GM12878 (cell line): ENCODE results near the gene RAG1. TPM values are rescaled to one million over a fixed set of nuclear protein-coding genes. Genes with fewer than 3 reads are reported as not detected.

Source experiments
- ATAC-seq: fragments of 200-7000 bp; cut with Tn5 transposase; 3 replicates; pipeline ENCODE4 v1.9.1; 2020; ENCODE audit warnings: mild to moderate bottlenecking, moderate library complexity
- BruUV-seq: library from RNA; stranded (reverse); fragments of 400-500 nt; replicated peaks from 2 replicates; lab custom pipeline; 2021; lab: Mats Ljungman, UMichigan
- CTCF ChIA-PET: fragments of 300-600 bp; sonication (Branson Sonifier 250); formaldehyde crosslinking; extraction: SDS; loops from one replicate; lab custom pipeline; 2021; ENCODE audit warnings: inconsistent platforms; lab: Yijun Ruan, JAX
- POLR2A ChIA-PET: fragments of 350-600 bp; formaldehyde crosslinking; extraction: SDS; loops from one replicate; lab custom pipeline; 2021; ENCODE audit warnings: inconsistent platforms; lab: Charles Lee
- RAD21 ChIA-PET: fragments of 300-600 bp; sonication (Branson Sonifier 250); formaldehyde crosslinking; loops from one replicate; lab custom pipeline; 2023; ENCODE audit warnings: antibody characterized with exemption; ENCODE audit not compliant: unreplicated experiment; lab: Charles Lee
- SMC1A ChIA-PET: fragments of 300-600 bp; sonication (Branson Sonifier 250); formaldehyde crosslinking; loops from one replicate; lab custom pipeline; 2023; ENCODE audit not compliant: unreplicated experiment, uncharacterized antibody; lab: Charles Lee
- DNase-seq: peaks from one replicate; pipeline ENCODE4 v3.0.0-alpha.2; 2011; ENCODE audit warnings: low read depth, low spot score
- FAIRE-seq: peaks from 3 replicates; lab custom pipeline; 2011; peaks lifted over from hg19 to GRCh38; lab: Jason Lieb, UNC
- H2AFZ ChIP-seq: 2 replicates; pipeline ENCODE4 v1.6.0; 2011; ENCODE audit warnings: low read depth, low read length, control low read depth; ENCODE audit not compliant: control insufficient read depth
- H3K27ac ChIP-seq: 2 replicates; pipeline ENCODE4 v1.5.1; 2011; ENCODE audit warnings: control low read depth; ENCODE audit not compliant: control insufficient read depth, insufficient read depth
- H3K27me3 ChIP-seq, 2 experiments: replicated peaks in 1 of 2; 2 replicates each; pipeline versions ENCODE4 v1.6.0 to v1.6.1; 2011; ENCODE audit warnings: low read length in 1 of 2; ENCODE audit not compliant: control insufficient read depth in 2 of 2, insufficient read depth in 2 of 2
- H3K36me3 ChIP-seq, 2 experiments: 2 replicates each; pipeline ENCODE4 v1.5.1; 2011; ENCODE audit warnings: low read length in 1 of 2; ENCODE audit not compliant: control insufficient read depth in 2 of 2, insufficient read depth in 2 of 2
- H3K4me1 ChIP-seq: 2 replicates; pipeline ENCODE4 v1.6.1; 2011; ENCODE audit warnings: mild to moderate bottlenecking, low read length, moderate library complexity, mixed read lengths; ENCODE audit not compliant: control insufficient read depth, insufficient read depth
- H3K4me2 ChIP-seq: 2 replicates; pipeline ENCODE4 v1.6.0; 2011; ENCODE audit warnings: control low read depth; ENCODE audit not compliant: control insufficient read depth, insufficient read depth
- H3K4me3 ChIP-seq: fragments of 200-600 bp; sonication (generic); 2 replicates; pipeline ENCODE4 v1.5.1; 2016
- H3K79me2 ChIP-seq: 2 replicates; pipeline ENCODE4 v1.6.0; 2011; ENCODE audit warnings: low read length; ENCODE audit not compliant: control insufficient read depth, insufficient read depth
- H3K9ac ChIP-seq: 2 replicates; pipeline ENCODE4 v1.8.0; 2011; ENCODE audit warnings: low read length, control low read depth, mixed read lengths; ENCODE audit not compliant: control insufficient read depth, insufficient read depth
- H3K9me3 ChIP-seq: replicated peaks from 3 replicates; pipeline ENCODE4 v1.5.1; 2011; ENCODE audit warnings: mild to moderate bottlenecking, low read length; ENCODE audit not compliant: control insufficient read depth, insufficient read depth
- H4K20me1 ChIP-seq: 2 replicates; pipeline ENCODE4 v1.6.0; 2011; ENCODE audit not compliant: control insufficient read depth, insufficient read depth
- NFIC ChIP-seq: IDR thresholded peaks from 2 replicates; pipeline ENCODE4 v1.6.1; 2012; ENCODE audit warnings: low read depth, mild to moderate bottlenecking, inconsistent platforms, low read length, moderate library complexity
- RB1 ChIP-seq: fragments of 450-650 bp; formaldehyde crosslinking; IDR thresholded peaks from 2 replicates; pipeline ENCODE4 v1.6.1; 2017; ENCODE audit warnings: mild to moderate bottlenecking, borderline replicate concordance
- SPI1 ChIP-seq: IDR thresholded peaks from 2 replicates; pipeline ENCODE4 v1.6.1; 2011; ENCODE audit warnings: low read depth, mild to moderate bottlenecking, low read length, moderate library complexity, borderline replicate concordance; ENCODE audit not compliant: insufficient read depth
- ZNF24 ChIP-seq: fragments of 450-650 bp; IDR thresholded peaks from 2 replicates; pipeline ENCODE4 v1.6.1; 2017; ENCODE audit warnings: antibody characterized with exemption, mild to moderate bottlenecking
- WGBS: methylation state at CpG from one replicate; pipeline ENCODE4 v1.1.6; 2016; ENCODE audit warnings: low lambda C conversion rate; ENCODE audit not compliant: insufficient replicate concordance, insufficient coverage; ENCODE audit errors: missing lambda C conversion rate; 5-methylcytosine and 5-hydroxymethylcytosine counted together
- in situ Hi-C: fragments of 300-500 bp; cut with MboI; formaldehyde crosslinking; loops from 9 replicates; pipeline ENCODE4 v1.14.3; 2018; ENCODE audit warnings: mixed read lengths
- intact Hi-C: fragments of 100-400 bp; cut with micrococcal nuclease; formaldehyde crosslinking; loops from one replicate; pipeline ENCODE4 v1.14.2; 2022; ENCODE audit not compliant: unreplicated experiment
- polyA plus RNA-seq, 11 experiments: library from polyadenylated mRNA; depleted of rRNA in 4 of 11; unstranded in 6 of 11; stranded (reverse) in 5 of 11; fragments of >200 nt; fragmentation: Nextera tagmentation in 4 of 11; fragmentation: Illumina TruSeq in 1 of 11; extraction: Ambion mirVana in 4 of 11; extraction: Trizol in 1 of 11; gene quantifications; 1 replicate in 1 of 11; 2 replicates in 10 of 11; pipeline versions ENCODE4 v1.2.1 to v1.2.3, GENCODE V29; 2011 to 2016; ENCODE audit warnings: inconsistent platforms in 2 of 11, missing spikeins in 2 of 11, low read depth in 1 of 11
- total RNA-seq, 4 experiments: library from RNA; depleted of rRNA in 3 of 4; stranded (reverse); fragments of >200 nt in 3 of 4; fragmentation: Illumina TruSeq in 1 of 4; extraction: Trizol in 1 of 4; gene quantifications; 2 replicates each; pipeline versions ENCODE4 v1.2.1 to v1.2.3, GENCODE V29; 2013 to 2021
- TF ChIP-seq, protein P1 (sequence below): fragments of 450-650 bp; formaldehyde crosslinking; IDR thresholded peaks from 2 replicates; pipeline ENCODE4 v1.4.0; 2022; ENCODE audit warnings: mild to moderate bottlenecking, moderate library complexity
- TF ChIP-seq, protein P2 (sequence below), 3 experiments: IDR thresholded peaks in 2 of 3; conservative IDR thresholded peaks in 1 of 3; 2 replicates each; pipeline ENCODE4 v1.5.1; 2011; ENCODE audit warnings: low read depth in 3 of 3, low read length in 3 of 3, mild to moderate bottlenecking in 3 of 3, control low read depth in 2 of 3, moderate library complexity in 2 of 3, inconsistent platforms in 1 of 3, mixed read lengths in 1 of 3; ENCODE audit not compliant: control insufficient read depth in 2 of 3, insufficient read depth in 1 of 3; ENCODE audit errors: extremely low read depth in 1 of 3

Gene RAG1
- total and polyA plus RNA-seq, 10 of the 15 experiments (the other 5 are each of a cell fraction or from before 2014, with no cell fraction given) = 0.01 to 0.44 (median 0.05) TPM; not detected in 3

DNA sequence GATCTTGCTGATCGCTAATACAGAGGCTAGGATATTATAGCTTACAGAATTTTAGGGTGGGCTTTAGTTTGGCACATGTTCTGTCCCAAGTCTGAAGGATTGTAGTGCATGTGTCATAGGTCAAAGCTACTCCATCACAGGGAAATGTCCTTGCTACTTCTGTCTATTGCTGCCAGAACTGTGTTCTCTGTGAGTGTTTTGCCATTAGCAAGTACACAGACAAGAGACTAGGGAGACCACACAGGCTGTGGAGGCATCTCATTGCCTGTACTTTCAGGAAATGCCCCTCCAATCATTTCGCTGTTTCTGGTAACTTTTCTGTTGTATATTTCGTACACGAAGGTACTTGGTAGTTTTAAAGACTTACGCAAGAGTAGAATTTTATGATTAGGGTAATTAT, 55.7 kb downstream of the RAG1 start:
- H4K20me1 ChIP-seq = no peaks in the 10 kb centered on the region
- H3K27ac ChIP-seq = no peak overlapping the region
- ATAC-seq (no peak), FAIRE-seq (no peak), DNase-seq (no peak)
- H2AFZ ChIP-seq = no peak overlapping the region
- ChIA-PET RAD21 (no interaction called here), SMC1A (interaction anchor here (0.8 kb wide), 1 partner anchor 131 kb away, joined by 3 read pairs; no protein-coding TSS in a partner anchor), CTCF (interaction anchor here (0.9 to 1.4 kb wide), 2 partner anchors 59 to 333 kb away, joined by 4 to 8 read pairs; no protein-coding TSS in a partner anchor), POLR2A (no interaction called here)
- H3K9ac ChIP-seq = no peak overlapping the region
- intact Hi-C loops = loop anchor here (2.0 kb wide), 1 partner anchor 57 kb away; no protein-coding TSS in a partner anchor
- H3K79me2 ChIP-seq = no peaks in the 10 kb centered on the region
- peaks cover 0 to 3% of the 10 kb centered on the region in 2 experiments; a peak in 2 of 4 replicates for H3K27me3 ChIP-seq
- no peaks in the 10 kb centered on the region for H3K36me3 ChIP-seq
- no peaks in the 10 kb centered on the region for H3K9me3 ChIP-seq
- TF ChIP-seq, protein P1, sequence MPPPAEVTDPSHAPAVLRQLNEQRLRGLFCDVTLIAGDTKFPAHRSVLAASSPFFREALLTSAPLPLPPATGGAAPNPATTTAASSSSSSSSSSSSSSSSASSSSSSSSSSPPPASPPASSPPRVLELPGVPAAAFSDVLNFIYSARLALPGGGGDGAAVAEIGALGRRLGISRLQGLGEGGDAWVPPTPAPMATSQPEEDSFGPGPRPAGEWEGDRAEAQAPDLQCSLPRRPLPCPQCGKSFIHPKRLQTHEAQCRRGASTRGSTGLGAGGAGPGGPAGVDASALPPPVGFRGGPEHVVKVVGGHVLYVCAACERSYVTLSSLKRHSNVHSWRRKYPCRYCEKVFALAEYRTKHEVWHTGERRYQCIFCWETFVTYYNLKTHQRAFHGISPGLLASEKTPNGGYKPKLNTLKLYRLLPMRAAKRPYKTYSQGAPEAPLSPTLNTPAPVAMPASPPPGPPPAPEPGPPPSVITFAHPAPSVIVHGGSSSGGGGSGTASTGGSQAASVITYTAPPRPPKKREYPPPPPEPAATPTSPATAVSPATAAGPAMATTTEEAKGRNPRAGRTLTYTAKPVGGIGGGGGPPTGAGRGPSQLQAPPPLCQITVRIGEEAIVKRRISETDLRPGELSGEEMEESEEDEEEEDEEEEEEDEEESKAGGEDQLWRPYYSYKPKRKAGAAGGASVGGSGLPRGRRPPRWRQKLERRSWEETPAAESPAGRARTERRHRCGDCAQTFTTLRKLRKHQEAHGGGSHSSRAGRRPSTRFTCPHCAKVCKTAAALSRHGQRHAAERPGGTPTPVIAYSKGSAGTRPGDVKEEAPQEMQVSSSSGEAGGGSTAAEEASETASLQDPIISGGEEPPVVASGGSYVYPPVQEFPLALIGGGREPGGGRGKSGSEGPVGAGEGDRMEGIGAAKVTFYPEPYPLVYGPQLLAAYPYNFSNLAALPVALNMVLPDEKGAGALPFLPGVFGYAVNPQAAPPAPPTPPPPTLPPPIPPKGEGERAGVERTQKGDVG (CRISPR knock-in tag) = no peak
- no peak for TF ChIP-seq NFIC
- no peak for TF ChIP-seq ZNF24
- no peak for TF ChIP-seq RB1
- TF ChIP-seq, protein P2, sequence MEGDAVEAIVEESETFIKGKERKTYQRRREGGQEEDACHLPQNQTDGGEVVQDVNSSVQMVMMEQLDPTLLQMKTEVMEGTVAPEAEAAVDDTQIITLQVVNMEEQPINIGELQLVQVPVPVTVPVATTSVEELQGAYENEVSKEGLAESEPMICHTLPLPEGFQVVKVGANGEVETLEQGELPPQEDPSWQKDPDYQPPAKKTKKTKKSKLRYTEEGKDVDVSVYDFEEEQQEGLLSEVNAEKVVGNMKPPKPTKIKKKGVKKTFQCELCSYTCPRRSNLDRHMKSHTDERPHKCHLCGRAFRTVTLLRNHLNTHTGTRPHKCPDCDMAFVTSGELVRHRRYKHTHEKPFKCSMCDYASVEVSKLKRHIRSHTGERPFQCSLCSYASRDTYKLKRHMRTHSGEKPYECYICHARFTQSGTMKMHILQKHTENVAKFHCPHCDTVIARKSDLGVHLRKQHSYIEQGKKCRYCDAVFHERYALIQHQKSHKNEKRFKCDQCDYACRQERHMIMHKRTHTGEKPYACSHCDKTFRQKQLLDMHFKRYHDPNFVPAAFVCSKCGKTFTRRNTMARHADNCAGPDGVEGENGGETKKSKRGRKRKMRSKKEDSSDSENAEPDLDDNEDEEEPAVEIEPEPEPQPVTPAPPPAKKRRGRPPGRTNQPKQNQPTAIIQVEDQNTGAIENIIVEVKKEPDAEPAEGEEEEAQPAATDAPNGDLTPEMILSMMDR (IDR thresholded peaks at IDR 0.05 in 2 of 3, conservative IDR thresholded peaks at IDR 0.05 in 1 of 3; ENCODE audit: control insufficient read depth in 2 of 3, extremely low read depth in 1 of 3, insufficient read depth in 1 of 3, low read depth in 3 of 3, low read length in 3 of 3) = no peak
- TF ChIP-seq SPI1 = no peak
- 38% methylated on average over 5 of the region's 5 CpGs for WGBS
- BruUV-seq = no TSS peak
- no peak overlapping the region for H3K4me3 ChIP-seq
- H3K4me1 ChIP-seq = no peaks in the 10 kb centered on the region
- H3K4me2 ChIP-seq = no peak overlapping the region
- in situ Hi-C loops = no loop called here
